NCI-H2227 (cell line): ENCODE measurements around the gene ARID3B.
A peak's percentile ranks its signal among the peaks of the same experiment; 100 is the strongest.
"Not testable (repeated sequence)": the region's sequence is repeated elsewhere in the genome, so short reads cannot be mapped to it uniquely, and the experiment has no call there.

ENCODE experiments used
- DNase-seq: peaks from one replicate; lab custom pipeline; 2025; ENCODE audit not compliant: unreplicated experiment; lab: John Stamatoyannopoulos, UW

The ARID3B gene, protein sequence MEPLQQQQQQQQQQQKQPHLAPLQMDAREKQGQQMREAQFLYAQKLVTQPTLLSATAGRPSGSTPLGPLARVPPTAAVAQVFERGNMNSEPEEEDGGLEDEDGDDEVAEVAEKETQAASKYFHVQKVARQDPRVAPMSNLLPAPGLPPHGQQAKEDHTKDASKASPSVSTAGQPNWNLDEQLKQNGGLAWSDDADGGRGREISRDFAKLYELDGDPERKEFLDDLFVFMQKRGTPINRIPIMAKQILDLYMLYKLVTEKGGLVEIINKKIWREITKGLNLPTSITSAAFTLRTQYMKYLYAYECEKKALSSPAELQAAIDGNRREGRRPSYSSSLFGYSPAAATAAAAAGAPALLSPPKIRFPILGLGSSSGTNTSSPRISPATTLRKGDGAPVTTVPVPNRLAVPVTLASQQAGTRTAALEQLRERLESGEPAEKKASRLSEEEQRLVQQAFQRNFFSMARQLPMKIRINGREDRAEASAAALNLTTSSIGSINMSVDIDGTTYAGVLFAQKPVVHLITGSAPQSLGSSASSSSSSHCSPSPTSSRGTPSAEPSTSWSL

DNA sequence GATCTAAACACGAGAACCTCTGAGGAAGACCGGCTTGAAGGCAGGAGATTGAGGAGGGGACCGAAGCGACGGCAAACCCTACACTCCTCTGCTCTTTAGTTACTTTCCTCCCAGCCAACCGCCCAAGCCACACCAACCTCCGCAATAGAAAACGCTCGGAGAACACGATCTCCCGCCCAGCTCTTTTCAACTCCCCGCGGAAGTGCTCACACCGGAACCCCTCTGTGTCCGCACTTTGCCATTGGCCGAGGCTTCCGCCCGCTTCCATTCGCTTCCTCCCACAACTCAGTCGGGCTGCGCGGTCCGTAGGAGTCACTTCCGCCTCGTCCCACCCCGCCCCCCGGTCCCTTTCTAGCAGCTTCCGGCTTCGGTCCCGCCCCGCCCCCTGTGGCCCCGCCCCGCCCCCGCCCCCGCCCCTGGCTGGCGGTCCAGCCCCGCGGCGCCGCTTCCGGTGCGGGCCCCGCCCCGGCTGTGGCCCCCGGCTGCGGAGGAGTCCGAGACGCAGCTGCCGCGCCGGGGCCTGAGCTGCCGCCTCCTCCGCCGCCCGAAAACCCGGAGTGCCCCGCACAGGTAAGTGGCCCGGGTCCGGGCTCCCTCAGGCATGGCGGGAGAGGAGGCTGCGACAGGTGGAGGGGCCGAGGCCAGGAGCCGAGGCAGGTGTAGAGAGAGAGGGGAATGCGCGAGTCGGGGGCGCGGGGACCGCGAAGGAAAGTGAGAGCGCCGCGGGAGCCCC is at the start of gene ARID3B:
TSS of gene ARID3B (plus strand) at position 460 of the 733 bp plus-strand sequence. CDS start 2,717 bp downstream, outside the sequence.
- DNase-seq, result peak; percentile 95

- DNase-seq, result no peak
Measured at GRCh38 chr15:74496648-74497047, 44.4 kb upstream of the ARID3B start.

GRCh38 chr15:74497584-74497983 is 43.4 kb upstream of the ARID3B start:
- DNase-seq, result peak; percentile 39

DNA sequence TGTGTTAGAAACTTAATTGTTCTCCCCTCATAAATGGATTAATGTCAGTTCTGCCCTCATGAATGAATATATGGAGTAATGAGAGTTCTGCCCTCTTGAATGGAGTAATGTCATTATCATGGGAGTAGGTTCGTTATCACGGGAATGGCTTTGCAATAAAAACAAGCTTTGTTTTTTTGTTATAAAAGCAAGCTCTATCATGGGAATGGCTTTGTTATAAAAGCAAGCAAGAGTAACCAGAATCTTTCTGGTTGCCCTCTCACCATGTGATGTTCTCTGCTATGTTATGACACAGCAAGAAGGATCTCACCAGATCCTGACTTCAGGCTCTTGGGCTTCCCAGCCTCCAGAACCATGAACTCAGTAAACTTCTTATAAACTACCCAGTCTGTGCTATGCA is 41.7 kb upstream of the ARID3B start:
- DNase-seq, result no peak

- no peak for DNase-seq
Measured at GRCh38 chr15:74500401-74500800, 40.6 kb upstream of the ARID3B start.

DNA sequence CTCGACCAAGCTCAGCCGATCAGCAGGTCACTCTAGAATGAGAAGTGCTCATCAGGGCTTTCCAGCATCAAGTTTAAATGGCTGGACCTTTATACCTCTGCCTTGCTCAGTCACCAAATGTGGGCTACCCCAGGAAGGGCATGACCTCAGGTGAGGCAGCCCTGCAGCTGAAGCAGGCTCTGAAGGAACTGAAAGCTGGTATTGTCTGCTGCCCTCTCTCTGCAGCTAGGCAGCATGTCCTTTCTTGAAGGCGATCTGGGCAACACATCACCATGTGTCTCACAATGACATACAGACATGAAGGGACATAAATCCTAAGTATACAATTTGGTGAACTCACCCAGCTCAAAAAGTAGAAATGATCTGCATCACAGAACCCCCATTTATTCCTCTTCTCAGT is 38.7 kb upstream of the ARID3B start:
- no peak for DNase-seq

DNA sequence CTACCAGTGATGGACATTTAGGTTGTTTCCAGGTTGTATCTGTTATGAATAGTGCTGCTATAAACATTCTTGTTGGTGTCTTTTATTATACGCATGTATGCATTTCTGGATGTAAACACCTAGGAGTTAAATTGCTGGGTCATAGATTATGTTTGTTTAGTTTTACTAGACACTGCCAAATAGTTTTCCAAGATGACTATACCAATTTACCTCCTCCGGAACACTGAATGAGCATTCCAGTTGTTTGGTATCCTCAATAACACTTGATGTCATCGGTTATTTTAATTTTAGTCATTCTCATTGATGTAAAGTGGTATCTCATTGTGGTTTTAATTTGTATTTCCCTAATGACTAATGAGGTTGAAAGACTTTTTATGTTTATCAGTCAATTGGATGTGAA is 36.6 kb upstream of the ARID3B start:
- DNase-seq, result no peak

GRCh38 chr15:74504836-74505235 is 36.2 kb upstream of the ARID3B start:
- no peak for DNase-seq

GRCh38 chr15:74505837-74506514 is 35.0 kb upstream of the ARID3B start:
- no peak for DNase-seq

- no peak for DNase-seq
Measured at GRCh38 chr15:74506515-74506840, 34.5 kb upstream of the ARID3B start.

DNA sequence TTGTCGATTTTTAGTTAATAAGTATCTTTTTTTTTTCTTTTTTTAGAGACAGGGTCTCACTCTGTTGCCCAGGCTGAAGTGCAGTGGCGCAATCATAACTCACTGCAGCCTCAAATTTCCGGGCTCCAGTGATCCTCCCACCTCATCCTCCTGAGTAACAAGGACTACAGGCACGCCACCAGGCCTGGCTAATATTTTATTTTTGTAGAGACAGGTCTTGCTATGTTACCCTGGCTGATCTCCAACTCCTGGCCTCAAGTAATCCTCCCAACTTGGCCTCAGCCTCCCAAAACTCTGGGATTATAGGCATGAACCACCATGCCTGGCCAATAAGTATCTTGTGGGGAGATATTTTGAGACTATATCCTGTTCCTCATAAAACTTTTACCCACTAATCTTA is 29.4 kb upstream of the ARID3B start:
- DNase-seq, result no peak

GRCh38 chr15:74514059-74514458 is 27.0 kb upstream of the ARID3B start:
- DNase-seq, result not testable (repeated sequence)

DNA sequence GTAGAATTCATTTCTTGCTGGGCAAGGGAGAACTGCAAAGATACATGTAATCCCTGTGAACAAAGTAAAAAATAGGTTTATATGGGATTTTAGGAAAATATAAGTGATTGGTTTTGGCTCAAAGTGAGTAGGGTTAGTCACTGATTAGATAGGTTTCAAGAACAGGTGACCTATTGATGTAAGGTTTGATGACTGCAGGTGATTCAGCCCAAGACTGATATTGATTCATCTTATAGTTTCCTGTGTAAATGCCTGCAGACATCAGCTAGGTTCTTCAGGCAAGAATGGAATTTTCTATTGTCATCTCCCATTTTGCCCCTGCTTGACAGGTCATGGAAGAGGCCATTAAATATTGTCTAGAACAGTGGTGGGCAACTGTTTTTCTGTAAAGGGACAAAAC is 23.9 kb upstream of the ARID3B start:
- DNase-seq, result no peak

GRCh38 chr15:74519311-74519710 is 21.7 kb upstream of the ARID3B start:
- no peak for DNase-seq

- no peak for DNase-seq
Measured at GRCh38 chr15:74520407-74520806, 20.6 kb upstream of the ARID3B start.

DNA sequence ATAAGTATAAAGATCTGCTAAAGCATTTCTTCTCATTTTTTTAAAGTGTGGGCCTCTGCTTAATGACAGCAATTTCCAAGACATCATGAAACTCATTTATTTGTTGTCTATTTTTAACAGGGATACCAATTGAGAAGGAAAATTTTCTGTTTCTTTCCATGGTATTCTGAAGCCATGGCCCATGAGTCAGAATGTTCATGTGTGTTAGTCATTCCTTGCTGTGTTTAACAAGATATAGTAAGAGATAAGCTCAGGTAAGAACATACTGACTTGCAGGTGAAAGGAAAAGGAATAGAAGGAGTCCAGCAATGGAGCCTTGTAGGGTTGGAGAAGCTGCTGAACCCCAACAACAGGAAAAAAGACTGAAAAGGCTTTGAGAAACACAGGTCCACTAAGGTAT is 17.0 kb upstream of the ARID3B start:
- DNase-seq, result no peak

- no peak for DNase-seq
Measured at GRCh38 chr15:74525309-74525708, 15.7 kb upstream of the ARID3B start.

DNA sequence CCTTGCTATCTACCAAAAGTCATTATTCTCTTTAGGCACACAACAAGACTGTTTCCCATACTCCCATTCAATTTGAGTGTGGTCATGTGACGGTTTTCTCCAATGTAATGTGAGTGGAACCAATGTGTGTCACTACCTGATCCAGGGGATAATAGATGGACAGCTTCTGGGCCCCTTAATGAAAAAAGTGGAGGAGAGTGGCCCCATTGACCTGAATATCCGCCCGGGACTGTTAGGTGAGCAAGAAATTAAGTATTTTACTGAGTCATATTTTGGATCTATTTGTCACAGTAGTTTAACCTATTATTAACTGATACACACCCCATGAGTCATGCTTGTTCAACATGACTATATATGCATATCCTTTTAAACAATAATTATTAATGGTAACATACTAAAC is 15.1 kb upstream of the ARID3B start:
- DNase-seq, result no peak

- DNase-seq, result no peak
Measured at GRCh38 chr15:74528876-74529275, 12.1 kb upstream of the ARID3B start.

GRCh38 chr15:74529921-74530320 is 11.1 kb upstream of the ARID3B start:
- DNase-seq, result no peak

- DNase-seq, result no peak
Measured at GRCh38 chr15:74530771-74531143, 10.3 kb upstream of the ARID3B start.
